B cell (primary cell): ENCODE measurements around the gene TRAPPC3L.

Source experiments
- EZH2 ChIP-seq: IDR thresholded peaks from 2 replicates; pipeline ENCODE4 v1.6.1; 2012; ENCODE audit warnings: borderline replicate concordance, low read depth, mild to moderate bottlenecking, moderate library complexity, low read length; ENCODE audit not compliant: insufficient read depth, poor library complexity, severe bottlenecking
- TF ChIP-seq, protein P1 (sequence below): fragments of 200-600 bp; IDR thresholded peaks from one replicate; pipeline ENCODE4 v1.8.0; 2022; ENCODE audit warnings: antibody characterized with exemption, mild to moderate bottlenecking

- TF ChIP-seq, protein P1, sequence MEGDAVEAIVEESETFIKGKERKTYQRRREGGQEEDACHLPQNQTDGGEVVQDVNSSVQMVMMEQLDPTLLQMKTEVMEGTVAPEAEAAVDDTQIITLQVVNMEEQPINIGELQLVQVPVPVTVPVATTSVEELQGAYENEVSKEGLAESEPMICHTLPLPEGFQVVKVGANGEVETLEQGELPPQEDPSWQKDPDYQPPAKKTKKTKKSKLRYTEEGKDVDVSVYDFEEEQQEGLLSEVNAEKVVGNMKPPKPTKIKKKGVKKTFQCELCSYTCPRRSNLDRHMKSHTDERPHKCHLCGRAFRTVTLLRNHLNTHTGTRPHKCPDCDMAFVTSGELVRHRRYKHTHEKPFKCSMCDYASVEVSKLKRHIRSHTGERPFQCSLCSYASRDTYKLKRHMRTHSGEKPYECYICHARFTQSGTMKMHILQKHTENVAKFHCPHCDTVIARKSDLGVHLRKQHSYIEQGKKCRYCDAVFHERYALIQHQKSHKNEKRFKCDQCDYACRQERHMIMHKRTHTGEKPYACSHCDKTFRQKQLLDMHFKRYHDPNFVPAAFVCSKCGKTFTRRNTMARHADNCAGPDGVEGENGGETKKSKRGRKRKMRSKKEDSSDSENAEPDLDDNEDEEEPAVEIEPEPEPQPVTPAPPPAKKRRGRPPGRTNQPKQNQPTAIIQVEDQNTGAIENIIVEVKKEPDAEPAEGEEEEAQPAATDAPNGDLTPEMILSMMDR, result no peak
- no peak for TF ChIP-seq EZH2
Observed at GRCh38 chr6:116556814-116557415, 11.4 kb upstream of the TRAPPC3L start.
